GM18858 (cell line): ENCODE results near the gene ADGRL1.

Experiments
- ATAC-seq: cut with Tn5 transposase; IDR thresholded peaks from one replicate; pipeline ENCODE4 v1.9.1; 2021; ENCODE audit not compliant: unreplicated experiment

Gene ADGRL1

DNA sequence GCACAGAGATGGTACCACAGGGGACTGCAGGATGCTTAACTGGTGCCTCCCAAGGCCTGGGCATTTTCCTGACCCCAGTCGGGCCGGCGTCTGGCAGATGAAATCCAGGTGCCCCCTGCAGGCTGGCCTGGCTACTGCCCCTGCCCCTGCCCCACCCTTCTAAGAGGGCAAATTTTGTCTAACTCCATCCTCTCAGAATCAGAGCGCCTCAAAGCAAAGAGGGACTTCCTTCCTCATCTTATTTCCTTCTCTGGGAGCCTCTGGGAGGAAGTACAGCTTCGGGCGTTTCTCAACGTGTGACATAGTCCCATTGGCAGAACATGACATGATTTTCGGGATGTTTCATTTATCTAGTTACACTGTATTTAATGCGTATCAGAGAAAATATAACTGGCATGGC lies 91.1 kb downstream of the ADGRL1 start:
- no peak for ATAC-seq

DNA sequence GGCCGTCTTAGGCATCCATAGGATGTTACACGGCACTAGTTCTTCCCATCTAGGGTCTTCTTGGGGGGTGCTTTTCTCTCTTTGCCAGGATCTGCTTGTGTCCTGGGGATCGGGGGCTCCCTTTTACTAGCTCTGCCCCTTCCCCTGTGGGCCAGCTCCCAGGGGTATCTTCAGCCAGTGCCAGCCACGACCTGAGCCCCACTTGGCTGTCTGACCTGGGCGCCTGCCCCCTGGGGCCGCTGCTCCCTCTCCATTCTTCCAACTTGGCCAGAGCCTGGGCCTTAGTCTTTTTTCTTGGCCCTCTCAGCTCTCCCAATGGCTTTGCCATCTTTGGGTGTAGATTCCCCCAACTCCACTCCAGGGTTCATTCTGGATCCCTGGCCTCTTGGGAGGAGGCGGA lies 91.5 kb downstream of the ADGRL1 start:
- no peak for ATAC-seq

DNA sequence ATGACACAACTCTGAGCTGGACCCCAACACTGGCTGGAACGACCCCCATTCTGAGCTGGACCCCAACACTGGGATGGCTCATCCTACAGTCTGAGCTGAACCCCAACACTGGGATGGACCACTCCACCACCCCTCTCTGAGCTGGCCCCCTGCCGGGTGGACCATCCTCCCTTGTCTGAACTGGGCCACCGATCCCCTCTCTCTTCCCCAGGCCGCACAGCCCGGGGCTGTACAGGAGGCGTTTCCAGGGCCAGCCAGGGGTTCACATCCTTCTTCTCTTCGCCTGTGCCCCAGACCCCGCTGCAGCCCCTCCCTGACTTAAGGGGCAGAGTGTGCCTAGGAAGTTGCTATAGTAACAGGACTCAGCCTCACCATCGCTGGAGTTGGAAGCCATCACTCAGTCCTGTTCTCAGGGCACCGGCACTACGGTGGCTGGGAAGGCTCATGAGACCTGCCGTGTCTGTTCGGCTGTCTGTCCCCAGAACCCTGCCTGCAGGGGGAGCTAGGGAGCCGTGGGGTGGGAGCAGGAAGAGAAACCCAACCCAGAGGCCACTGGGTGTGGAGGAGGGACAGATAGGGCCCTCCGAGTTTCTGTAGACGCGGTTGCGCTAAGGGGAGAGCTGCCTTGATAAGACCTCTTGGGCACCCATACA lies 92.1 kb downstream of the ADGRL1 start:
- no peak for ATAC-seq

DNA sequence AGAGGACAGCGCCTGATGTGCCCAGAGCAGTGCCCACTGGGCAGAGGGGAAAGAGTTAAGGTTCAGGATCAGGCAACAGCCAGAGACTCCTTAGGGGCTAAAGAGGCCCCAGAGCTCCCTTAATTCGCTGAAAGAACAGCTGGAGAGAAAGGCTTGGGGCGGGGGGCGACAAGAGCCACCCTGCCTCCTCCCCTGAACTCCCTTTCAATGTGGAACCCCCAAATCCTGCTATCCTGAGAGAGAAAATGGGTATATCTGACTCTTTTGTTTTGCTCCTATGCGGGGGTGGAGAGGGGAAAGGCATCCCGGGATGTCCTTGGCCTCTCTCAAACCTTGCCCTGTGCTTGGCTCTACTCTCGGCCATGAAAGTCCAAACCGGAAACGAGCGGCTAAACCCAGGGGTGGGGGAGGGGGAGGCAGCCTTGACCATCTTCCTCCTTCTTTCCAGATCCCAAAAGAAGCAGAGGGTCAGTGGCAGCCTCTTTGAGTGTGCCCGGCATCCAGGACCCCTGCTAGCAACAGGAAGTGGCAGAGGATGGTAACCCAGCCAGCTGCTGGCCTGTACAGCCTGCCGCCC lies 93.1 kb downstream of the ADGRL1 start:
- no peak for ATAC-seq

DNA sequence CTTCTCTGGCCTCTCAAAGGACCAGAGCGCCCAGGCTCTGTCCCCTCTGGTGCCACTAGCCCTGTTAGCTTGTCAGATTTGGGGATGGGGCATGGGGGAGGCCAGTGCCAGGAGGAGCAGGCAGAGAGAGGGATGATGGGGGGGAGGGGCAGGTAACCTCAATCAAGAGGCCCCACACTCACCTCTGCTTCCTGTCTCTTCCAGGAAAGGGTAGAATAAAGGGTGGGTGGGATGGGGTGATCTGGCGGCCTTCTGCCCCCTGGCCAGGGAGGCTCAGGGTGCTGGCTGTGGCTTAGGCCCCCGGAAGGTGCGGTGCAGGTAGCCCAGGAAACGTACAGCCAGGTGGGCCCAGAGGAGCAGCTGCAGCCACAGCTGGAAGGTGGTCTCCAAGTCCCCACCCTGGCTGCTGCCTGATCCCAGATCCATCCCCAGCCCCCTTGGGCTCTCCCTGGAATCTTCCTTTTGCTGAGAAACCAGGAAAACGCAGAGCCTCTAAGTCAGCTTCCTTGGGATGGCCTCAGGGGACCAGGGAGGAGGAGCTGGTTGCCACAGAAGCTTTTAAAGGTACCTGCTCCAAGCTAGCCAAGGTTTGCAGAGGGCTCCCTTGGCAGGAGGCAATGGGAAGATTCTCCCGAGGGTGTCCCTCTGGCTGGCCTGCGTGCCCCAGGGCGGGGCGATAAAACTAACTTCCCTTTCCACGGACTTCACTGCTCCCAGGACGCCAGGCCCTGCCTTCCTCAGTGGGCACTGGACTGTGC lies 93.7 kb downstream of the ADGRL1 start:
- ATAC-seq, result no peak

DNA sequence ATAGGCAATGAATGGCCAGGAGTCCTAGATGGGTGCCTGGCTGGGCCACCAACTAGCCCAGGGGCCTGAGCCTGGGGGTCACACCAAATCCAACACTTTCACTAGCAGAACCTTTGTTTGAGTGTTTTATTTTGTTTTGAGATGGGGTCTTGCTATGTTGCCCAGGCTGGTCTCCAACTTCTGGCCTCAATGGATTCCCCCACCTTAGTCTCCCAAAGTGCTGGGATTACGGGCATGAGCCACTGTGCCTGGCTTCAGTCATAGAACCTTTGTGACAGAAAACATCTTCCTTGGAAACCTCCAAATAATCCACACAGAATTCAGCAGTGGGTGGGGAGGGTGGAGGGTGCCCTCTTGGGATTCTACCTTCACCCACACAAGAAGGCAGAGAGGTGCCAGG lies 94.5 kb downstream of the ADGRL1 start:
- ATAC-seq, result no peak

DNA sequence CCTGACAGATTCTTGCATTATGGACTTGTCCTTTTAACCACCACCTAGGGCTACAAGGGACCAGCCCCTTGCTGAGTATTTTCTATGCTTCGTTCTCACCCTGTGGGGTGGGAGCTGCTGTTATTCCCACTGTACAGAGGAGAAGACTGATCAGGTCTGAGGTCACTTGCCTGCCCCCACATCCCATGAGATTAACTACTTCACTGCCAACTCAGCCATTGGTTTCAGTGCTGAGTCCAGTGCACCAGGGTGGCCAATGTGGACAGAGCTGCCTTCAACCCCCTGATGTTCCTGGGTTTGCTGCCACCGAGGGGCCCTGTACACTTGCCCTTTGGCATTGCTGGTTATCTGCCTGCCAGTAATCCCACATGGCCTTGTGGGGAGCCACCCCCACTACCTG lies 95.3 kb downstream of the ADGRL1 start:
- no peak for ATAC-seq

DNA sequence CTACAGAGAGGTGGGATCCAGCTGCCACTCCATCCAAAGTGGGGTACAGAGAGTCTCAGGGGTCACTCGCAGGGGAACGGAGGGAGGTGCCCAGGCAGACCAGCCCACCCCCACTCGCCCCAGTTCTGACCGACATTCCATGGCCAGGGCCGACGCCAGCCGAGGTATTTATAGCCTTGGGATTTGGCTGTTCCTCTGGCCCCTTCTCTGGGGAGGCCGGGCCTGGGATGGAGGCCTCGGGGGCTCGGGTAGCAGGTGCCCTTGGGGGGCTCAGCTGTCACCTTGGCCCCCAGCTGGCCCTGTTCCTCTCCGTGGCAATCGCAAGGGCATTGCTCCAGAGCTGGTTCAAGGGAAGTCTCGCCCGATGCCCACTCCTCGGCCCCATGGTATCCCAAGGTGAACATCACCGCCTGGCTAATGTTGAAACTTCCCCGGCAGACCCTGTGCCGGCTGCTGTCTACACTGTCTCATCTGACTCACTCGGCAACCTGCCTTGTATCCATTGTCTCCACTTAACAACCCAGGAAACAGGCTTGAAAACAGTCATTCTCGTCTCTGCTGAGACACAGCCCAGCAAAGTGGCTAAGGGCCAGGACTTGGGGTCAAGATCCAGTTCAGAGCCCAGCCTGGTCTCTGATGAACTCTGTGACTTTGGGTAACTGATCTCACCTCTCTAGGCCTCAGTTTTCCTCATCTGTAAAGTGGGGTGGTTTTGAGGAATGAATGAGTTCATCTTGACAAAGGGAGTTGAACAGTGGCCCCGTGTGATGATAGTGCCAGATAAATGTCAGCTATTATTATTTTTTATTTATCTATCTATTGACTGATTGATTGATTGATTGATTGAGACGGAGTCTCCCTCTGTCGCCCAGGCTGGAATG lies 98.1 kb downstream of the ADGRL1 start:
- ATAC-seq, result no peak

DNA sequence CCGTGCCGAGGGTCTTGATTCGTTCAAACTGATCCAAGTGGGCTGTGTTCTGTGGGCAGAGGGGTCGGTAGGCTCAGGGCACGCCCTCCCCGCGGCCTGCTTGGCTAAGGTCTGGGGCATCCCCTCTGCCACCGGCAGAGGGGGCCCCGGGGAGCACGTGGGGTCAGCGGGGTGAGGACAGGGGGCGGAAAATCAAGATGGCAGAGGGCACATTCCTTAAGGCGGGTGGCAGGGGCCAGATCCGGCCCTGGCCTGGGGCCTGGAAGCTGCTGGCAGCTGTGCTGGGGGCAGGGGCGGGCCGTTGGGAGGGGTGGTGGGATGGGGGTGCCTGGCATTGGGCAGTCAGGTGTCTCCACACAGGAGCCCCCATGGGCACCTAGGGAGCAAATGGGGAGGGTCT lies 99.1 kb downstream of the ADGRL1 start:
- ATAC-seq, result no peak

DNA sequence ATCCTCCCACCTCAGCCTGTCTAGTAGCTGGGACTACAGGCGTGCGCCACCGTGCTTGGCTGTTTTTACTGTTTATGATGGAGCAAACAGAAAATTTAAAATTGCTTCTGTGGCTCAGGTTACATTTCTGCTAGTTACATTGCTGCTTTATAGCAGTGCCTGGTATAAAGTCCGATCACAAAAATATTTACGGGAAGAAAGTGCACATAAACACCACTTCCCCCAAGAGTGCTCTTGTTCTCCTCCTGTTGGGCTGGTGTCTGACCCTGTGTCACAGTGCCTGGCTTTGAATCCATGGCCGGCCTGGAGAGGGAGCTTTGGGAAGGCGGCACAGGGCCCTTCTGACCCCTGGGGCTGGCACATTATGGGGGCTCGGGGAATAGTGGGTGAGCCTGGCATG lies 100.3 kb downstream of the ADGRL1 start:
- ATAC-seq, result no peak

DNA sequence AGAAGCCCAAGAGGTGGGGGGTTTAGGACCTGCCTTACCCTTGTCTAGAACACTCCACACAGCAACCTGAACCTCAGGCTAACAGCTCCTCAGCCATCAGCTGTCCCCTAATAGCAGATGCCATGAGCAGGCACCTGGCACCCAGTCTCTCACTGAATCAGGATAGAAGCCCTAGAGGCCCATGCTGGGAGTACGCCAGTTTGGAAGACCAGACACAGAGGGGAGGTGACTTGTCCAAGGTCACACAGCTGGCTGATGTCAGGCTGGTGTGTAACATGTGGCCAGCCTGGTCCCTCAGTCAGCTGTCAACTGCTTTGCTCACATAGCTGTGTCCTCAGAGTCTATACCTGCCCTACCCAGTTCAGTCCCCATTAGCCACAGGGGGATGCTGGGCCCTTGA lies 102.7 kb downstream of the ADGRL1 start:
- no peak for ATAC-seq

DNA sequence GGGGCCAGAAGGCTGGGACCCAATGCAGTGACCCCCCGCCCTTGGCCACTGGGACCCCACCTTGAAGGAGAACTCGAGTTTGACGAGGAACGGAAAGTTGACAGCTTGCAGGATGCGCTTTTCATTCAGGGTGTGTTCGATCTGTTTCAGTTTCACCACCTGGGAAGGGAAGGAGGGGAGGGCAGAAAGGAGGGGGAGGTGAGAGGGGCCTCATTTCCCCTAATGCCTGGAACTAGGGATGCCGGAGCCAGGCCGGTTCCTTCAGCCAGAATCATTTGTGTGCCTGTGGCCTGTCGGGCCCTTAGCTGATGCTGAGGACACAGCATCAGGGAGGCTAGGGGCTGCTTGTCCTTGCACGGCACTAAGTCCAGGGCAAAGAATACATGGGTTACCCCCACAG lies 103.2 kb downstream of the ADGRL1 start:
- ATAC-seq, result no peak

DNA sequence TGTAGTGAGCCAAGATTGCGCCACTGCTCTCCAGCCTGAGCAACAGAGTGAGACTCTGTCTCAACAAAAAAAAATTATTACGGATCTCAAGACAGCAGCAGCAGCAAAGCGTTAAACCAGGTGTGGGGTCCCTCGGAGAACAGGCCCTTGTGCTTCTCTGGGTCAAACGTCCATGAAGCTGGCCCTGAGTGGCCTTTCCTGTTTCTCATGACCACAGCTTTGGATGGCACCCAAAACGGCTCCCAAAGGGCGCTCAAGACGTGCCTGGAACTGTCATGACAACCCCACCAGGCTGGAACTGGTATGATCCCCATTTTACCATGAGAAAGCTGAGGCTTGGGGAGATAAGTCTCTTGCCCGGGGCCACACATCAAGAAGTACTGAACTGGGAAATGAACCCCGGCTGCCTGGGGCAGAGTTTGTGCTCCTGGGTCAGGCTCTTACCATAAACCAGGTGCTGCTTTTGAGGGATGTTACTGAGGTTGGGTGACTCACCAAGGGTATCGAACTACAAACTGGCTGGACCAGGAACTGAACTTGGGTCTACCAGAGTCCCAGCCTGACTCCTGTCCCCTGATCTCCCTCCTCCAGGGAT lies 103.8 kb downstream of the ADGRL1 start:
- ATAC-seq, result no peak

DNA sequence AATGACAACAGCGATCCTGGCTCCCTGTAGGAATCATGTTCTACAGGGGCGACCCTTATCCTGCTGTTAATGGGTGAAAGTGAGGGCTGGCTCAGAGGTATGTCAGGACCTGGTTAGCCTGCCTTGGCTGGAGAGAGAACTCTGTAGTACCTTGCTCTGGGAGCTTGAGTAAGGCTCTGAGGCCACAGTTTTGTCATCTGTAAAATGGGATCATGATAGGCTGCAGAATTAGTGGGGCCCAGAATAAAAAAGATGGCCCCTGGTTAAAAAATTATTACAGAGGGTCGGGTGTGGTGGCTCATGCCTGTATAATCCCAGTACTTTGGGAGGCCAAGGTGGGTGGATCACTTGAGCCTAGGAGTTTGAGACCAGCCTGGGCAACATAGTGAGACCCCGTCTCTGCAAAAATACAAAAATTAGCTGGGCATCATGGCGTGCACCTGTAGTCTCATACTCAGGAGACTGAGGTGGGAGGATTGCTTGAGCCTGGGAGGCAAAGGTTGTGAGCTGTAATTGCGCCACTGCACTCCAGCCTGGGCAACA lies 104.9 kb downstream of the ADGRL1 start:
- no peak for ATAC-seq
